Cardiac fibroblast (primary cell): ENCODE data around the gene UBN1.
A peak's percentile ranks its signal among the peaks of the same experiment; 100 is the strongest.

Experiments used
- DNase-seq, 2 donors: peaks; one replicate each; pipeline versions ENCODE4 v3.0.0 to v3.0.0-alpha.2; 2010; ENCODE audit warnings: low read depth in 2 of 2
- H3K4me3 ChIP-seq, 2 donors: replicated peaks in 1 of 2; 1 replicate in 1 of 2; 2 replicates in 1 of 2; pipeline ENCODE4 v1.5.1; 2011; ENCODE audit warnings: low read depth in 2 of 2, low read length in 2 of 2, mild to moderate bottlenecking in 2 of 2, moderate library complexity in 1 of 2
- CTCF ChIP-seq: IDR thresholded peaks from one replicate; pipeline ENCODE4 v1.5.1; 2011; ENCODE audit warnings: low read depth, mild to moderate bottlenecking, low read length, inconsistent platforms

The UBN1 gene

DNA sequence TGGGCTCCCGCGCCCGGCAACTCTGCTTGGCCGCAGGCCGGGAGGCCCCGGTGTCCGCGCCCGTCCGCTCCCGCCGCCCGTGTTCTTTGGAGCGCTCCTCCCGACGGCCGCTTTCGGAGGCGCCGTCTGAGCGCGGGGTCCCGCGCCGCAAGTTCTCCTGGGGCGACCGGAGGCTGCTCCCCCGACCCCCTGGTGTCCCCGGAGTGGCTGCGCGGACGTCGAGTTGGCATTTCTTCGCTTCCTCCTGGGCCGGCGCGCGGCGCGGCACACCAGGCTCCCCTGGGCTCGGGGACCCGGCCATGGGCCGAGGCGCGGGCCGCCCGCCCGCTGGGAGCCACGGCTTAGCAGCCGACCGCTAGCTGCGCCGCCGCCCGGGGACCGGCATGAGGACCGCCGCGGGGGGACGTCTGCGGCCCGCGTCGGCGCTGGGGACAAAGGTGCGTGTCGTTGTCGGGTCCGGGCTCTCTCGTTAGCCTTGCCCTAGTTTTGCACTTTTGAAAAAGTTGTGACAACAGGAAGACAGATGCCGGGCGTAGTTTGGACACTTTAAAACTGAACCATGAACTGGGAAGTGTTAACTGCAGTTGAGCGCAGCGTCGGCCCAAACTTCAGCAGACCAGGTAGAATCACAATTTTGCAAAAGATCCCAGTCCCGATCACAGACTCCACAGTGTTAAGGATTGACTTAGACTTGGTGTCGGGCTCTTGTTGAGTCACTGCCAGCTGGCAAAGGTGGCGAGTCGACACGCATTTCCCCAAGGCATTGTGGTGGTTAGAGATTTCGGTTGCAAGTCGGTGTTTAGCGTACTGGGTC is 700 bp downstream of the UBN1 start:
- TF ChIP-seq CTCF = no peak
- peak; percentile 73 to 85 for DNase-seq
- peak overlapping the region; percentile 70 to 95 for H3K4me3 ChIP-seq

DNA sequence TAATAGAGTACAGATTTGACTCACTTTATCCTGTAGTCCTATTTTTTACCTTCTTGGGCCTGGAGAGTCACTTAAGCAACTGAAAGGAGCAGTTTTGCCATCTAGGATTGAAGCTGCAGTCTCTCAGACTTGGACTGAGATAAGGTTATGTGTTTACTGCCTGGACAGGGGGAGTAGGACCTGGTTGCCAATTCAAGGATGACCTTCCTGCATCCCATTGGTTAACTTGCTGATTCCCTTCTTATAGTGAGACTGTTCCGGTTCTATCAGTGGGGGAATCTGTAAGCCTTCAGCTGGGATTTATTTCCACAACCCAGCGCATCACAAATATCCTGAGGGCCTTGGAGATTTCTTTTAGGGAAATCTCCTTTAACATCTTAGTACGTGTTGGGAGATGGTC is 2.9 kb downstream of the UBN1 start:
- no peak for TF ChIP-seq CTCF
- no peak for DNase-seq
- peak overlapping the region in 1 of 2 donors; percentile 95 for H3K4me3 ChIP-seq

DNA sequence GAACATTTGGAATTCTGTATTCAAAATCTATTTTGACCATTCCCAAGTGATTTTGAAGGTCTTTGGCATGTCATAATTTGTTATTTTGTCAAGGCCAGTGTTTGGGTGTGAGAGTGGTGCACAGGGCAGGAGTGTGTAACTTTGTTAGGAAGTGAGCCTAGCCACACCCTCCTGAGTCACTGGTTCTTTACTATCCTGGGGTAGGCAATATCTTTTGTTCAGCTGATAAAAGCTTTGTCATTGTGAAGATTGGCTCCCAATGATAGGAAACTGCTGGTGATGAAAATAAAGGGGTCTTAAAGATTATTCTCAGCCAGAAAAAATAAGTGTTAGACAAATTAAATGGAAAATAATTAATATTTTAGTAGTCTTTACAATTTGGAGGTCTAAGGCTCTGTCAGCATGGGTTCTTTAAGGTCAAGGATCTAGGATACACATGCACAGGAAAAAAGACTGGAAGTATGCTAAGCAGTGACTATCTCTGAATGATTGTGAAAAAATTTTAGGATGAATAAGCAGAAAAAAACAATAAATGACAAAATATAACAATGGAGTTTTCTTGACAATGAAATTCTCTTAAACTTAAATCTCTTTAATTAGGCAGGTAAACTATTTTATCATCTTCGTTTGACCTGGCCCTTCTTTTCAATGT is 5.1 kb downstream of the UBN1 start:
- peak; percentile 39 to 51 for DNase-seq

GRCh38 chr16:4855371-4855770 is 8.1 kb downstream of the UBN1 start:
- no peak overlapping the region for H3K4me3 ChIP-seq

More for the DNA sequence above, 5.1 kb downstream of the UBN1 start:
- no peak overlapping the region for H3K4me3 ChIP-seq
- TF ChIP-seq CTCF = no peak

GRCh38 chr16:4855804-4856203 is 8.5 kb downstream of the UBN1 start:
- no peak overlapping the region for H3K4me3 ChIP-seq
- no peak for TF ChIP-seq CTCF
- DNase-seq = no peak

More at GRCh38 chr16:4855371-4855770, 8.1 kb downstream of the UBN1 start:
- no peak for TF ChIP-seq CTCF
- DNase-seq = no peak

- peak in 1 of 2 donors; percentile 21 for DNase-seq
- no peak overlapping the region for H3K4me3 ChIP-seq
- TF ChIP-seq CTCF = no peak
Observed at GRCh38 chr16:4859190-4859899, 12.1 kb downstream of the UBN1 start.
